ENCODE results near the gene DSCAML1.

Gene DSCAML1

DNA sequence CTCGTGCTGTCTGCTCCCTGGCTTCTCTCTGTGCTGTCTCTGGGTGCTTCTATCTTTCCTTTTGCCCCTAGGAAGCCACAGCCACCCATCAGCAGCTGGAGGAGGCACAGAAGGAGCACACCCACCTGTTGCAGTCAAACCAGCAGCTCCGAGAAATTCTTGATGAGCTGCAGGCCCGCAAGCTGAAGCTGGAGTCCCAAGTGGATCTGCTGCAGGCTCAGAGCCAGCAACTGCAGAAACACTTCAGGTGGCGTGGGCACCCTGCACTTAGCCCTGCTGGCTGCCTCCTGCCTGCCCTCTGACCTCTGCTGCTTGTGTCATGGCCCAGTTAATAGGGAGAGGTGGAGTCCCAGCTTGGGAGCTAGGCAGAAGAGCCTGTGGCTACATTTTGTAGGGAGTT lies 401.5 kb downstream of the DSCAML1 start:
- no peak for DNase-seq

- DNase-seq, result no peak
Observed at GRCh38 chr11:117394221-117394925, 402.6 kb downstream of the DSCAML1 start.

DNA sequence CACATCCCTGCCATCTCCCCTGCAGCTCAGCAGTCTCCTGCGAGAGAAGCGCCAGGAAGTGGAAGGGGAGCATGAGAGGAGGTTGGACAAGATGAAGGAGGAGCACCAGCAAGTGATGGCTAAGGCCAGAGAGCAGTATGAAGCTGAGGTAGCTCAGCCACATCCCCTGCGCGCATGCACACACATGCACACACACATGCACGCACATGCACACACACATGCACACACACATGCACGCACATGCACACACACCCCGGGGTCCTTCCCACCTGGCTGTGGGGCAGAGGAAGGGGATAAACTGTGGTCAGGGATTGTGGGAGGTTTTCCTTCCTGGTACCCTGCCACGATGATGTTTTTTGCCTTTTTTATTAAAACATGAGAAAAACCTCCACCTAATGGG lies 404.0 kb downstream of the DSCAML1 start:
- DNase-seq, result no peak

GRCh38 chr11:117392001-117392690 lies 404.9 kb downstream of the DSCAML1 start:
- DNase-seq, result no peak

GRCh38 chr11:117391181-117391580 lies 405.8 kb downstream of the DSCAML1 start:
- no peak for DNase-seq

GRCh38 chr11:117390743-117391142 lies 406.3 kb downstream of the DSCAML1 start:
- DNase-seq, result no peak

DNA sequence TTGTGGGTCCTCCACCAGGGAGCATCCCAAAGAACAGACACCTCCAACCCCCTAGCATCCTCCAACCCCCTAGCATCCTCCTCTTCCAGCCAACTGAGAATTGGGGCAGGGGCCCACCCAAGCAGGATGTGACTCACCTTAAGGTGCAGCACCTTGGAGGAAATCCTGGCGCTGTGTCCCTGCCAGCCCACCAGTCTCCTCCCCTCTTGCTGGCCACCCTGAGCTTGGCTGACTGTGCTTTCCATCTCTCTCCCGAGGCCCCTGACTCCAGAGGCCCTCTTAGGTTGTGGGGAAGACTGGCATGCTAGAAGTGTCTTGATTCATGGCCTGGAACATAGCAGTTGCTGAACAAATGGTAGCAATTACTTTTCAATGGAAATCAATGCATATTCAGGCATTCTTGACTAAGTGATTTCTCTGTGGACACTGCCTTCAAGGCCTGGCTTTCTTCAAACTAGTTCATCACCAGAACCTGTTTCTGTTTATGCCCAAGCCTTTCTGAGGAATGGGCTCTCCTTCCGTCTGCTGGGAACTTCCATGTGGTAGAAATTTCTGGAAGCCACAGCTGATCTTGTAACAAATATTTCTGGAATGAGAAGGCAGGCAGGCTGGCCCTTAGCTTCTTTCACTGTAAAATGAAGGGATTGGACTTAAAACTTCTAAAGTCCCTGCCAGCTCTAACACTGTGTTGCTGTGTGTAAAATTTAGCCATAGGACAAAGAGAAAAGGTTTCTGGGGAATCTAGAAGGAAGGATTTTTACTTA lies 408.8 kb downstream of the DSCAML1 start:
- no peak for DNase-seq

DNA sequence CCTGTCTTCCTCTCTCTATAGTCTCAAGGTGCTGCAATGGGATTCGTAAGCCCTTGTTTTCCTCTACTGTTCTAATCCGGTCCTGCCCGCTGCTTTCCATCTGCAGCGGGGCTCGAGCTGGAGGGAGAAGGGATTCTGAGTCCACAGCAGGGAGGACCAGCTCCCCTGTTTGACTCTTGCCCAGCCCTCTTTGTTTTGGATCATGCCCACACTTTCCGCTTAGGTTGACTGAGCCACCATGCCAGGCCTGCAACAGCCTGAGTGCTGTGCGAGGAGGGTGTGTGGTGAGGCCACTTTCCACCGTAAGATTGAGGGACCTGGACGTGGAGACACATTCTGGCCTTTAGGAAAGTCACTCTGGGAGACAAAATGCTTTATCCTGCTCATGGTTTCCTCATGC lies 411.1 kb downstream of the DSCAML1 start:
- DNase-seq, result peak in 1 of 14 donors; percentile 31

DNA sequence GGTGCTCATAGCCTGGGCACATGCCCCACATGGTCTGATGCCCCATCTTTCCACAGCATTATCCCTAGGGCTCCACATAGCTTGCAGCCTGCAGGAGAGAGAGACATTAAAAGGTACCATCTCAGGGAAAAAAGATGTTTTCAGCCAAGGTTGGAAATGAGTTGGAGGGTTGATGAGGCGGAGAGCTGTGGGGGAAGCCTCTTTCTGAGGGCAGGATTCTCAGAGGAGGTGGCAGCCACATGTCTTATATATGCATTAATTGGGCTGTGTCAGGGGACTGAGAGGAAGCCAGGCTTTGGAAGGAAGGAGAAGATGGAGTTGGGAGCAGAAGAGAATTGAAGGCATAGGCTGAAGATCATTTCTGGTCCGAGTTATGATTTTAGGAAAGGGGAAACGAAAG lies 411.5 kb downstream of the DSCAML1 start:
- DNase-seq, result no peak

- DNase-seq, result no peak
Observed at GRCh38 chr11:117384045-117384444, 413.0 kb downstream of the DSCAML1 start.

DNA sequence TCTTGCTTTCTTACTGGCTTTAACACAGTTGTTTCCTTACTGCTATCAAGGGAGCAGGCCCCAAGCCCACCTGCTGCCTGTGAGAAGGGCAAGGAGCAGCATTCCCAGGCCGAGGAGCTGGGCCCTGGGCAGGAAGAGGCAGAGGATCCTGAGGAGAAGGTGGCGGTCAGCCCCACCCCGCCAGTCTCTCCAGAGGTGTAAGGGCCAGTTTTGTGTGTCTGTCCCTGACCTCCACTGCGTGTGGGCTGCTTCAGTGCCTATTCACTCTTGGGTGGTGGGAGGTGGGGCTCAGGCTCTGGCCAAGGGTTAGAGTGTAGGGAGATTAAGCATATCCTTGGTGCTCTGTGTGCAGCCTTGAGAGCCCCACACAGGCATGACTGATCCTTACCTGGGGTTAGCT lies 414.3 kb downstream of the DSCAML1 start:
- no peak for DNase-seq

GRCh38 chr11:117381481-117382387 lies 415.3 kb downstream of the DSCAML1 start:
- DNase-seq, result no peak

- DNase-seq, result peak in 1 of 14 donors; percentile 17
Observed at GRCh38 chr11:117380676-117381075, 416.3 kb downstream of the DSCAML1 start.

DNA sequence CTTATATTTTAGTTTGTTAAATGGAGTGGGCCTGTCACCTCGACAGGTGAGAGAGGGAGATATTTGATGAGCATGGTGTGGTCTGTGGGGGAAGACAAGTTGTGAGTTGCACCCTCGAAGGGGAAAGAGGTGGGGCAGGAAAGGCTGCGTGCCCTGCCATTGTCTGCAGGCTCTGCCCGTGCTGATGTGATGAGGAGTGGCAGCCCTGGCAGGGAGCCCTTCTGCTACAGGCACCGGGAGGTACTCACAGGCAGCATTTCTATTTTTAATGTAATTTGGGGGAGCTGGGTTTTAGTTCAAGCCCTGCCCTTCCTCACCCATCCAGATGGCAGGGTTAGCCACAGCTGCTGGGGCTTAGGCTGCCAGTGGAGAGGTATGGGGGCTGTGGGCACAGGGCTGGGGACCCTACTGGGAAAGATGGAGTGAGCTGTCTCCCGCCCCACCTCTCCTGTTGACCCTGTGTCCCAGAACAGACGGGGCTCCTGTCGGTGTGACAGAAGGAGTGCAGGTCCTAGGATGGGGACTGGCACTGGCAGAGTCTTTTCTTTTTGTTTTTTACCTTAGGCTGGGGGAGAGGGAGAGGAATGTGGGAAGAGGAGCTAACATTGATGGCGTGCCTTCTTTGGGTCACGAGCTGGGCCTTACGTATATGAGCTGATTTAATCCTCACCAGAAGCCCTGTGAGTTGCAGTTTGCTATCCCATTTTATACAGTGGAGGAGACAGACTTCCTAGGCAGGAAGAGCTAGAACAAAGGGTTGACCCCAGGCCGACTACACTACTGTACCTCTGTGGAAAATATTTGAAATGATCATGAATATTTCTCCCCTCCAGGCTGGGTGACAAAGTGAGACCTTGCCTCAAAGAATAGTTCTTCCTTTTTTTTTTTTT lies 417.8 kb downstream of the DSCAML1 start:
- DNase-seq, result peak in 2 of 14 donors; percentile 49 to 97

All from C1 segment of cervical spinal cord (tissue), 14 donors.